Psoas muscle (tissue), 8 donors: Measurements from ENCODE around the gene ALDH1A3. TPM values are rescaled to one million over a fixed set of nuclear protein-coding genes. Genes with fewer than 3 reads are reported as not detected.
A peak's percentile ranks its signal among the peaks of the same experiment; 100 is the strongest.

Source experiments
- ATAC-seq, 4 donors: fragments of 200-7000 bp; cut with Tn5 transposase; one replicate each; pipeline ENCODE4 v1.9.1; 2020; ENCODE audit warnings: moderate library complexity in 3 of 4, mild to moderate bottlenecking in 2 of 4
- DNase-seq, 2 donors: peaks; one replicate each; pipeline ENCODE4 v3.0.0-alpha.2; 2020
- H3K27ac ChIP-seq: fragments of 200-600 bp; one replicate; pipeline ENCODE4 v1.8.0; 2022
- H3K27me3 ChIP-seq, 3 donors: fragments of 200-600 bp in 1 of 3; one replicate each; pipeline versions ENCODE4 v1.6.1 to v1.8.0; 2013 to 2022; ENCODE audit warnings: low read length in 2 of 3, mild to moderate bottlenecking in 2 of 3, moderate library complexity in 1 of 3; ENCODE audit not compliant: insufficient read depth in 3 of 3
- H3K36me3 ChIP-seq, 2 donors: fragments of 200-600 bp in 1 of 2; one replicate each; pipeline versions ENCODE4 v1.6.1 to v1.8.0; 2013 to 2022; ENCODE audit warnings: low read depth in 1 of 2, mild to moderate bottlenecking in 1 of 2, moderate library complexity in 1 of 2; ENCODE audit not compliant: insufficient read depth in 1 of 2
- H3K4me1 ChIP-seq: fragments of 200-600 bp; one replicate; pipeline ENCODE4 v1.8.0; 2022
- H3K4me3 ChIP-seq: fragments of 200-600 bp; one replicate; pipeline ENCODE4 v1.8.0; 2022; ENCODE audit warnings: mild to moderate bottlenecking
- H3K9me3 ChIP-seq: fragments of 200-600 bp; one replicate; pipeline ENCODE4 v1.8.0; 2022
- CTCF ChIP-seq: fragments of 200-600 bp; IDR thresholded peaks from one replicate; pipeline ENCODE4 v1.8.0; 2022; ENCODE audit warnings: antibody characterized with exemption
- WGBS, 3 donors: extraction: QIAGEN DNeasy Blood & Tissue Kit; methylation state at CpG; one replicate each; pipeline versions ENCODE4 v1.1.6 to v1.1.7; 2013; 5-methylcytosine and 5-hydroxymethylcytosine counted together
- intact Hi-C, 2 donors: fragments of 100-400 bp; cut with DNase I; formaldehyde crosslinking; loops; one replicate each; pipeline versions ENCODE4 v1.11.0 to v1.14.2; 2022
- polyA plus RNA-seq, 3 donors: library from polyadenylated mRNA; stranded (reverse); fragments of 200-250 nt; gene quantifications; one replicate each; pipeline ENCODE4 v1.2.3, GENCODE V29; 2013
- total RNA-seq, 4 donors: library from RNA; stranded (reverse); fragmentation: NEBNext Ultra II Directional in 2 of 4; extraction: Animal tissue kit (Norgen Biotek cat#: 25700) in 2 of 4; gene quantifications; one replicate each; pipeline versions ENCODE4 v1.2.1 to v1.2.4, GENCODE V29; 2021 to 2023
- donor health status: healthy with polysubstance abuse.
- donor health status: DM: no; HTN: no; CAD: no; lungs with moderate emphysema.
- donor health status: Bipolar disorder and iron deficiency.
- donor health status: healthy.
- donor health status: DM: yes; HTN: yes; CAD: no.
- donor health status: DM: no; HTN: no; CAD: no.
- donor health status: DM: no; HTN: no; CAD: no.
- donor health status: DM: yes; HTN: yes; CAD: no.

Gene ALDH1A3
- total and polyA plus RNA-seq, 7 donors = 7.3 to 51.6 (median 11.9) TPM

GRCh38 chr15:100898152-100898490, 18.5 kb downstream of the ALDH1A3 start:
- no peak overlapping the region for H3K4me3 ChIP-seq
- ATAC-seq (no peak), DNase-seq (no peak)
- intact Hi-C loops = no loop called here
- peaks cover 0 to 11% of the 10 kb centered on the region in 2 donors for H3K36me3 ChIP-seq
- no peak overlapping the region for H3K27ac ChIP-seq
- H3K4me1 ChIP-seq = peaks cover 45% of the 10 kb centered on the region
- TF ChIP-seq CTCF = no peak
- H3K9me3 ChIP-seq = no peaks in the 10 kb centered on the region
- 85 to 87% (median 86%) methylated on average over 9 of the region's 9 CpGs for WGBS, 3 donors
- H3K27me3 ChIP-seq = no peaks in the 10 kb centered on the region

GRCh38 chr15:100898661-100899462, 19.2 kb downstream of the ALDH1A3 start:
- Histone ChIP-seq H3K4me1 (peaks cover 46% of the 10 kb centered on the region), H3K4me3 (no peak overlapping the region), H3K27ac (peak overlapping the region; percentile 39), H3K36me3 (peaks cover 0 to 8% of the 10 kb centered on the region in 2 donors), H3K9me3 (no peaks in the 10 kb centered on the region), H3K27me3 (no peaks in the 10 kb centered on the region)
- TF ChIP-seq CTCF = no peak
- WGBS, 3 donors = 53 to 56% (median 56%) methylated on average over 11 of the region's 11 CpGs
- DNase-seq = no peak
- intact Hi-C loops = no loop called here
- peak in 3 of 4 donors; percentile 53 to 64 (median 61) for ATAC-seq

GRCh38 chr15:100899601-100900000, 20.0 kb downstream of the ALDH1A3 start:
- intact Hi-C loops = no loop called here
- DNase-seq = no peak
- peak overlapping the region; percentile 39 for H3K27ac ChIP-seq
- no peak for ATAC-seq
- H3K9me3 ChIP-seq = no peaks in the 10 kb centered on the region
- no peak overlapping the region for H3K4me3 ChIP-seq
- WGBS, 3 donors = 46 to 63% (median 53%) methylated on average over 5 of the region's 5 CpGs
- H3K36me3 ChIP-seq = peaks cover 0 to 8% of the 10 kb centered on the region in 2 donors
- TF ChIP-seq CTCF = no peak
- no peaks in the 10 kb centered on the region for H3K27me3 ChIP-seq
- H3K4me1 ChIP-seq = peaks cover 46% of the 10 kb centered on the region

GRCh38 chr15:100900136-100900794, 20.6 kb downstream of the ALDH1A3 start:
- intact Hi-C loops = no loop called here
- peak overlapping the region; percentile 88 for H3K27ac ChIP-seq
- H3K4me1 ChIP-seq = peaks cover 46% of the 10 kb centered on the region
- no peaks in the 10 kb centered on the region for H3K9me3 ChIP-seq
- WGBS, 3 donors = 45 to 56% (median 47%) methylated on average over 13 of the region's 13 CpGs
- H3K4me3 ChIP-seq = no peak overlapping the region
- DNase-seq (no peak), ATAC-seq (peak in 2 of 4 donors; percentile 18 to 24)
- no peak for TF ChIP-seq CTCF
- H3K36me3 ChIP-seq = peaks cover 0 to 8% of the 10 kb centered on the region in 2 donors
- H3K27me3 ChIP-seq = no peaks in the 10 kb centered on the region
